ENCODE data around the gene RPL41.

The RPL41 gene

DNA sequence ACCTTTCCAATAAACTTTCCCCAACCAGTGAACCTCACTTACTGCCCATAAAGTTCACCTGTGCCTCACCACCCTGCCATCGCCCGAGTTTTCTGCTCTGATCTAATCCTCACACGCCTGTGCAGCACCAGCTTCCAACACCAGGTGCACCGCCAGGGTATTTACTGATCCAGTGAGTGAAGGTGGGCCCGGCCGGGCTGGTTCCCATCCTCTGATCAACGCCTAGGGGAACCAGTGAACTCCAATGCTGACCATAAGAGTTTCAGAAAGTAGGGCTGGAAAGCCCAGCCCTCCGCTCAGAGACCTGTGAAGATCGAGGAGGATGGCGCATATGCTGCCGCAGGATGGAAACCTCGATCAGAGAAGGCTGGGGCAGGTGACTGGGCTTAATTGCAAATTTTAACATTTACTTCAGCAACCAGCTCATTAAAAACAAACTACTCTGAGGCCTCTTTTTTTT lies 35.3 kb downstream of the RPL41 start:
- Histone ChIP-seq H3K4me1 (ENCODE audit: low read depth, poor library complexity, severe bottlenecking) (peaks cover 39% of the 10 kb centered on the region), H3K36me3 (ENCODE audit: insufficient read depth) (no peaks in the 10 kb centered on the region), H3K27me3 (ENCODE audit: insufficient read depth, low read depth) (no peaks in the 10 kb centered on the region), H2AFZ (ENCODE audit: low read depth) (peak overlapping the region; percentile 53), H3K27ac (peak overlapping the region; percentile 89), H3K4me3 (IDR thresholded peaks at IDR 0.05; ENCODE audit: insufficient read depth, low read depth, low read length) (peak overlapping the region; percentile 73), H3K79me2 (ENCODE audit: insufficient read depth, low read depth) (no peaks in the 10 kb centered on the region), H3K9ac (peak overlapping the region; percentile 90), H3K4me2 (peak overlapping the region; percentile 52), H4K20me1 (ENCODE audit: insufficient read depth) (no peaks in the 10 kb centered on the region)
- TF ChIP-seq, protein P1, sequence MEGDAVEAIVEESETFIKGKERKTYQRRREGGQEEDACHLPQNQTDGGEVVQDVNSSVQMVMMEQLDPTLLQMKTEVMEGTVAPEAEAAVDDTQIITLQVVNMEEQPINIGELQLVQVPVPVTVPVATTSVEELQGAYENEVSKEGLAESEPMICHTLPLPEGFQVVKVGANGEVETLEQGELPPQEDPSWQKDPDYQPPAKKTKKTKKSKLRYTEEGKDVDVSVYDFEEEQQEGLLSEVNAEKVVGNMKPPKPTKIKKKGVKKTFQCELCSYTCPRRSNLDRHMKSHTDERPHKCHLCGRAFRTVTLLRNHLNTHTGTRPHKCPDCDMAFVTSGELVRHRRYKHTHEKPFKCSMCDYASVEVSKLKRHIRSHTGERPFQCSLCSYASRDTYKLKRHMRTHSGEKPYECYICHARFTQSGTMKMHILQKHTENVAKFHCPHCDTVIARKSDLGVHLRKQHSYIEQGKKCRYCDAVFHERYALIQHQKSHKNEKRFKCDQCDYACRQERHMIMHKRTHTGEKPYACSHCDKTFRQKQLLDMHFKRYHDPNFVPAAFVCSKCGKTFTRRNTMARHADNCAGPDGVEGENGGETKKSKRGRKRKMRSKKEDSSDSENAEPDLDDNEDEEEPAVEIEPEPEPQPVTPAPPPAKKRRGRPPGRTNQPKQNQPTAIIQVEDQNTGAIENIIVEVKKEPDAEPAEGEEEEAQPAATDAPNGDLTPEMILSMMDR (conservative IDR thresholded peaks at IDR 0.05; ENCODE audit: low read depth, low read length), result peak; percentile 98

DNA sequence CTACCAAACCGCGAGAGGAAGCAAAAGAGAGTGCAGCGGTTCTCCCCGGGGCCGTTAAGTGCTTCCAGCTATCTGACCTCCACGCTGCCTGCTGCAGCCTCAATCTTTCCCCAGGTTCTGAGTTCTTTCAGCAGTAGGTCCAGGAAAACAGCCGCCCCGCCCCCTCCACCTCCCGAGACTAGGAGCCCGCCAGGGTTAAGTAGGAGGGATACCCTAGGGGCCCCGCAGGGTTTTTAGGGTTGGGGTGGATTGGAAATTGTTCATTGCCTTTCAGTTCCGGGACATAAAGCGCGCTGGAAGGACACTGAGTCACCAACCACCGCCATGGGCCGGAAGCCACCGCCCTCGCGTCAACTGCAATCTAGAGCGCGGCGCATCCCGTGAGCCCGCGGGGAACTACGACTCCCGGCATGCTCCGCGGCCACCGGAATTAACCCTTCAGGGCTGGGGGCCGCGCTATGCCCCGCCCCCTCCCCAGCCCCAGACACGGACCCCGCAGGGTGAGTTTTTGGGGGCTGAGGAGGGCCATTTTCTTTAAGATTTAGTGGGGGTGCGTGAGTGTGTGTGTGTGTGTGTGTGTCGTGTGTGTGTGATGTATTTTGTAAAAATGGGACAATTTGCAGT lies 35.8 kb downstream of the RPL41 start, which contains the start of gene MYL6B:
TSS of gene MYL6B (plus strand) at position 456 of the 624 bp plus-strand sequence. CDS start 1,332 bp downstream, outside the sequence.
- Histone ChIP-seq H3K79me2 (ENCODE audit: insufficient read depth, low read depth) (no peaks in the 10 kb centered on the region), H3K4me2 (peak within 1 kb of the TSS; percentile 52), H3K27me3 (ENCODE audit: insufficient read depth, low read depth) (no peaks in the 10 kb centered on the region), H4K20me1 (ENCODE audit: insufficient read depth) (no peaks in the 10 kb centered on the region), H3K36me3 (ENCODE audit: insufficient read depth) (no peaks in the 10 kb centered on the region), H3K4me3 (IDR thresholded peaks at IDR 0.05; ENCODE audit: insufficient read depth, low read depth, low read length) (peak within 1 kb of the TSS; percentile 73), H3K27ac (peak within 1 kb of the TSS; percentile 89), H3K4me1 (ENCODE audit: low read depth, poor library complexity, severe bottlenecking) (peaks cover 44% of the 10 kb centered on the region), H3K9ac (peak within 1 kb of the TSS; percentile 90), H2AFZ (ENCODE audit: low read depth) (peak within 1 kb of the TSS; percentile 53)
- TF ChIP-seq, protein P1 (conservative IDR thresholded peaks at IDR 0.05; ENCODE audit: low read depth, low read length), result no peak

DNA sequence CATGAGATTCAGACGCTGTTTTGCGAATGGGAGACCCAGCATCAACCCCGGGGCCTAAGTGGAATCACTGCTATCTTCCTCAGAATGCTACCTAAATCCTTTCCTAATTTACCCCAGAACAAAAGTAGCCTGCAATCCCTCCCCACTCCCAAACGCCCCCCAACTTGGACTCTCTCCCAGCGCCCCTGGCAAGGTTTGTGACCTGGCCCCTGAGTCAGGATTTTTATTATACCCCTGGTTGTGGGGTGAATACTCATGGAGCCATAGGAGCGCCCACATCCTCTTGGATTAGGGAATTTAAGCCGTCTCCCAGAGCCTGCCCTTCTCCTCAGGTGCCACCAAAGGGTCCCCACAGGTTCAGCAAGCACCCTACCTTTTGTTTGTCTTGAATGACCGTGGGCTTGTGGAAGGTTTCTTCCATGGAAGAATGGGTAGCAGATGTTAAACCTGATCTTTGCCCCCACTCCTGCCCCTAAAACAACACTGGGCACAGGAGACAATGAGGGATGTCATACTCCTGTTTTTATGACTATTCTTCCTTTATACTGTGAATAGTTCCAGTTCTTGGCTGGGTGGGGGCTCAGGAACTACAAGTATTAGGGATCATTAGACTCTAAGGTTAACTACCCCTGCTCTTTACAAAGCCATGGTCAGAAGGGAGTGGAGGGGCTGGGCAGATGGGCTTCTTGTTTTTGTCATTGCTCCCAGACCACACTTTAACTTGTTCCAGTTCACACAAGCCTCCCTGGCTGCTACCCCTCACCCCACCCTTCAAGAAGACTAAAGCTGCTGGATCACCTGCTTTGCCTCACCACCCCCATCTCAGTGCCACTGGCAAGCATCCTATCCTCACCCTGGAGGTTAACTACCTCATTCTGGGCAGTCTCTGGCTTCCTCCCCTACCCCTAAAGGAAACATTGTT lies 36.6 kb downstream of the RPL41 start:
- H3K4me3 ChIP-seq (IDR thresholded peaks at IDR 0.05; ENCODE audit: insufficient read depth, low read depth, low read length), result peak overlapping the region; percentile 56
- H3K79me2 ChIP-seq (ENCODE audit: insufficient read depth, low read depth), result no peaks in the 10 kb centered on the region
- H2AFZ ChIP-seq (ENCODE audit: low read depth), result peak overlapping the region; percentile 53
- TF ChIP-seq, protein P1 (conservative IDR thresholded peaks at IDR 0.05; ENCODE audit: low read depth, low read length), result no peak
- peak overlapping the region; percentile 90; the same call in 1 of the 2 replicates for H3K9ac ChIP-seq
- peak overlapping the region; percentile 52 for H3K4me2 ChIP-seq
- no peaks in the 10 kb centered on the region for H3K36me3 ChIP-seq (ENCODE audit: insufficient read depth)
- H3K27me3 ChIP-seq (ENCODE audit: insufficient read depth, low read depth), result no peaks in the 10 kb centered on the region
- peaks cover 47% of the 10 kb centered on the region for H3K4me1 ChIP-seq (ENCODE audit: low read depth, poor library complexity, severe bottlenecking)
- peak overlapping the region; percentile 89; the same call in 1 of the 2 replicates for H3K27ac ChIP-seq
- no peaks in the 10 kb centered on the region for H4K20me1 ChIP-seq (ENCODE audit: insufficient read depth)

DNA sequence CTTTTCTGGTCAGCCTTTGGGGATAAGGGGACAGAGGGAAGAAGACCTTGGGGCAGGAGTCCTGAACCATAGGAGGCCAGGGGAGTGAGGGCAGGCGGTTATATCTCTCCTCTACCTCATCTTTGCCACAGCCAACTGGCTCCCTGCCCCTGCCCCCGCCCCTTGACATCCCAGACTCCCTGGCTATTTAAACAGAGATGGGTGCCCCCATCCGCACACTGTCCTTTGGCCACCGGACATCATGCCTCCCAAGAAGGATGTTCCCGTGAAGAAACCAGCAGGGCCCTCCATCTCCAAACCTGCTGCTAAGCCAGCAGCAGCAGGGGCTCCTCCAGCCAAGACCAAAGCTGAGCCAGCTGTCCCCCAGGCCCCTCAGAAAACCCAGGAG lies 37.2 kb downstream of the RPL41 start:
- peak overlapping the region; percentile 52; the same call in 1 of the 2 replicates for H3K4me2 ChIP-seq
- H4K20me1 ChIP-seq (ENCODE audit: insufficient read depth), result no peaks in the 10 kb centered on the region
- no peak overlapping the region for H3K27ac ChIP-seq
- H3K79me2 ChIP-seq (ENCODE audit: insufficient read depth, low read depth), result peaks cover 6% of the 10 kb centered on the region
- TF ChIP-seq, protein P1 (conservative IDR thresholded peaks at IDR 0.05; ENCODE audit: low read depth, low read length), result no peak
- no peaks in the 10 kb centered on the region for H3K36me3 ChIP-seq (ENCODE audit: insufficient read depth)
- no peaks in the 10 kb centered on the region for H3K27me3 ChIP-seq (ENCODE audit: insufficient read depth, low read depth)
- peaks cover 47% of the 10 kb centered on the region for H3K4me1 ChIP-seq (ENCODE audit: low read depth, poor library complexity, severe bottlenecking)
- H2AFZ ChIP-seq (ENCODE audit: low read depth), result no peak overlapping the region
- H3K9ac ChIP-seq, result no peak overlapping the region; the same call in 1 of the 2 replicates
- no peak overlapping the region for H3K4me3 ChIP-seq (IDR thresholded peaks at IDR 0.05; ENCODE audit: insufficient read depth, low read depth, low read length)

Data from KMS-11 (cell line).